ENCODE measurements around the gene NLGN4X. TPM values are rescaled to one million over a fixed set of nuclear protein-coding genes. Genes with fewer than 3 reads are reported as not detected.

The NLGN4X gene
- polyA plus RNA-seq, 1 of the 3 experiments (the other 2 are of a cell fraction), result 0.05 TPM

DNA sequence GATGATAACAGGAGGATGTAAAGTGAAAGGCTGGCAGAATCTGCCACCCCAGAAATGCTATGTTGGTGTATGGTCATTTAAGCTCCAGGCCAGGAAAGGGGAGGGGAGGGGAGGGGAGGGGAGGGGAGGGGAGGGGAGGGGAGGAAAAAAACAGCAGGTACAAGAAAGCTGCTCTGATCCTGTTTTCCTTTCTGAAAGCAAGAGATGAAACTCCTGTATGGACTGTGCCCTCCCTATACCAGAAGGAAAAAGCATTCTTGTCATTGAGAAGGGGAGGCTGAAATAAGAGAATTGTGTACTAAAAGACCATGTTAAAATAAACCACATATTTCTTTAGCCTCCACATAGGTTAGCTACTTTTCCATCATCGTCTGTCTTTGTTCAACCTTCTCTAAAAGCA is 179.5 kb downstream of the NLGN4X start:
- ChIA-PET POLR2A (no interaction called here), CTCF (interaction anchor here (0.9 kb wide), 1 partner anchor 552 kb away, joined by 3 read pairs; no protein-coding TSS in a partner anchor)
- no peak overlapping the region for H3K27ac ChIP-seq (ENCODE audit: low read depth in 2 of 2, low read length in 1 of 2)
- peaks cover 0 to 12% of the 10 kb centered on the region in 2 experiments; a peak in 1 of 4 replicates for H3K4me1 ChIP-seq (ENCODE audit: control insufficient read depth in 1 of 2, insufficient read depth in 2 of 2, low read depth in 1 of 2, low read length in 1 of 2)
- H4K20me1 ChIP-seq (ENCODE audit: insufficient read depth), result no peaks in the 10 kb centered on the region
- H3K36me3 ChIP-seq (replicated peaks in 1 of 2; ENCODE audit: control insufficient read depth in 1 of 2, insufficient read depth in 2 of 2, low read length in 1 of 2), result no peaks in the 10 kb centered on the region
- no peaks in the 10 kb centered on the region for H3F3A ChIP-seq (replicated peaks; ENCODE audit: insufficient read depth)
- 50% methylated on average over 1 of the region's 1 CpG for WGBS (ENCODE audit: low lambda C conversion rate)
- no peaks in the 10 kb centered on the region for H3K9me3 ChIP-seq
- H3K4me3 ChIP-seq (ENCODE audit: low read depth in 2 of 2, low read length in 1 of 2), result no peak overlapping the region
- H3K9ac ChIP-seq, result no peak overlapping the region
- DNase-seq, result no peak
- no peaks in the 10 kb centered on the region for H3K9me2 ChIP-seq
- H2AFZ ChIP-seq (ENCODE audit: low read depth), result no peak overlapping the region
- H3K27me3 ChIP-seq (ENCODE audit: insufficient read depth), result no peaks in the 10 kb centered on the region
- TF ChIP-seq, protein P1, sequence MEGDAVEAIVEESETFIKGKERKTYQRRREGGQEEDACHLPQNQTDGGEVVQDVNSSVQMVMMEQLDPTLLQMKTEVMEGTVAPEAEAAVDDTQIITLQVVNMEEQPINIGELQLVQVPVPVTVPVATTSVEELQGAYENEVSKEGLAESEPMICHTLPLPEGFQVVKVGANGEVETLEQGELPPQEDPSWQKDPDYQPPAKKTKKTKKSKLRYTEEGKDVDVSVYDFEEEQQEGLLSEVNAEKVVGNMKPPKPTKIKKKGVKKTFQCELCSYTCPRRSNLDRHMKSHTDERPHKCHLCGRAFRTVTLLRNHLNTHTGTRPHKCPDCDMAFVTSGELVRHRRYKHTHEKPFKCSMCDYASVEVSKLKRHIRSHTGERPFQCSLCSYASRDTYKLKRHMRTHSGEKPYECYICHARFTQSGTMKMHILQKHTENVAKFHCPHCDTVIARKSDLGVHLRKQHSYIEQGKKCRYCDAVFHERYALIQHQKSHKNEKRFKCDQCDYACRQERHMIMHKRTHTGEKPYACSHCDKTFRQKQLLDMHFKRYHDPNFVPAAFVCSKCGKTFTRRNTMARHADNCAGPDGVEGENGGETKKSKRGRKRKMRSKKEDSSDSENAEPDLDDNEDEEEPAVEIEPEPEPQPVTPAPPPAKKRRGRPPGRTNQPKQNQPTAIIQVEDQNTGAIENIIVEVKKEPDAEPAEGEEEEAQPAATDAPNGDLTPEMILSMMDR (IDR thresholded peaks at IDR 0.05), result no peak
- TF ChIP-seq GATA2 (CRISPR knock-in tag; IDR thresholded peaks at IDR 0.05) (no peak), FOSL2 (IDR thresholded peaks at IDR 0.05; ENCODE audit: borderline replicate concordance, low read depth) (no peak), FOXJ3 (CRISPR knock-in tag; IDR thresholded peaks at IDR 0.05) (no peak), RCOR1 (IDR thresholded peaks at IDR 0.05; ENCODE audit: low read length) (no peak), NFIC (IDR thresholded peaks at IDR 0.05; ENCODE audit: borderline replicate concordance) (no peak), EZH2phosphoT487 (IDR thresholded peaks at IDR 0.05; ENCODE audit: borderline replicate concordance, low read depth) (no peak), CHD2 (IDR thresholded peaks at IDR 0.05; ENCODE audit: low read length, partially characterized antibody) (no peak), GABPA (IDR thresholded peaks at IDR 0.05; ENCODE audit: low read depth) (no peak), TAF1 (IDR thresholded peaks at IDR 0.05; ENCODE audit: borderline replicate concordance, low read depth, low read length) (no peak)
- TF ChIP-seq, protein P2, sequence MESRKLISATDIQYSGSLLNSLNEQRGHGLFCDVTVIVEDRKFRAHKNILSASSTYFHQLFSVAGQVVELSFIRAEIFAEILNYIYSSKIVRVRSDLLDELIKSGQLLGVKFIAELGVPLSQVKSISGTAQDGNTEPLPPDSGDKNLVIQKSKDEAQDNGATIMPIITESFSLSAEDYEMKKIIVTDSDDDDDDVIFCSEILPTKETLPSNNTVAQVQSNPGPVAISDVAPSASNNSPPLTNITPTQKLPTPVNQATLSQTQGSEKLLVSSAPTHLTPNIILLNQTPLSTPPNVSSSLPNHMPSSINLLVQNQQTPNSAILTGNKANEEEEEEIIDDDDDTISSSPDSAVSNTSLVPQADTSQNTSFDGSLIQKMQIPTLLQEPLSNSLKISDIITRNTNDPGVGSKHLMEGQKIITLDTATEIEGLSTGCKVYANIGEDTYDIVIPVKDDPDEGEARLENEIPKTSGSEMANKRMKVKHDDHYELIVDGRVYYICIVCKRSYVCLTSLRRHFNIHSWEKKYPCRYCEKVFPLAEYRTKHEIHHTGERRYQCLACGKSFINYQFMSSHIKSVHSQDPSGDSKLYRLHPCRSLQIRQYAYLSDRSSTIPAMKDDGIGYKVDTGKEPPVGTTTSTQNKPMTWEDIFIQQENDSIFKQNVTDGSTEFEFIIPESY (IDR thresholded peaks at IDR 0.05; ENCODE audit: borderline replicate concordance, low read depth), result no peak
- TF ChIP-seq, protein P3, sequence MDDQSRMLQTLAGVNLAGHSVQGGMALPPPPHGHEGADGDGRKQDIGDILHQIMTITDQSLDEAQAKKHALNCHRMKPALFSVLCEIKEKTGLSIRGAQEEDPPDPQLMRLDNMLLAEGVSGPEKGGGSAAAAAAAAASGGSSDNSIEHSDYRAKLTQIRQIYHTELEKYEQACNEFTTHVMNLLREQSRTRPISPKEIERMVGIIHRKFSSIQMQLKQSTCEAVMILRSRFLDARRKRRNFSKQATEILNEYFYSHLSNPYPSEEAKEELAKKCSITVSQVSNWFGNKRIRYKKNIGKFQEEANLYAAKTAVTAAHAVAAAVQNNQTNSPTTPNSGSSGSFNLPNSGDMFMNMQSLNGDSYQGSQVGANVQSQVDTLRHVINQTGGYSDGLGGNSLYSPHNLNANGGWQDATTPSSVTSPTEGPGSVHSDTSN (IDR thresholded peaks at IDR 0.05), result no peak
- no peaks in the 10 kb centered on the region for H3K79me2 ChIP-seq (ENCODE audit: insufficient read depth)
- H3K4me2 ChIP-seq, result no peak overlapping the region

DNA sequence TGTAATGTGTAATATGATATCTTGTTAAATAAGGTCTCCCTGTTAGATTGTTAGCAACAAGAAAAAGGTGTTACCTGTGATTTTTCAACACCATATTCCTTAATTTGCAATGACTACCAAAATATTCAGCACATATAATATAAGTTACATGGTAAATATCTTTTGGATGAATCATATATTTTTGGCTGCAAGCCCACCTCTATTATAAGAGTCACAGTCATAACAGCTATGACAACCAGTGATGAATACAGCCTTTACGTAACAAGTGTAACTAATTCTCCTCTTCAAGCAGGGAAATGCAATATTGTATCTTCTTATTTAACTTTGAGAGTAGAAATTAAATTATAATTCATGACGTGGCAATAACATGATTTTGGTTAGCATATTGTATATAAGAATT is 187.0 kb downstream of the NLGN4X start:
- Histone ChIP-seq H4K20me1 (ENCODE audit: insufficient read depth) (no peaks in the 10 kb centered on the region), H3K9me3 (no peaks in the 10 kb centered on the region), H3K9me2 (no peaks in the 10 kb centered on the region), H3K27me3 (ENCODE audit: insufficient read depth) (no peaks in the 10 kb centered on the region), H2AFZ (ENCODE audit: low read depth) (no peak overlapping the region), H3K36me3 (replicated peaks in 1 of 2; ENCODE audit: control insufficient read depth in 1 of 2, insufficient read depth in 2 of 2, low read length in 1 of 2) (no peaks in the 10 kb centered on the region), H3K4me3 (ENCODE audit: low read depth in 2 of 2, low read length in 1 of 2) (no peak overlapping the region), H3K79me2 (ENCODE audit: insufficient read depth) (no peaks in the 10 kb centered on the region), H3K4me1 (ENCODE audit: control insufficient read depth in 1 of 2, insufficient read depth in 2 of 2, low read depth in 1 of 2, low read length in 1 of 2) (no peaks in the 10 kb centered on the region), H3K4me2 (no peak overlapping the region), H3F3A (replicated peaks; ENCODE audit: insufficient read depth) (no peaks in the 10 kb centered on the region), H3K27ac (ENCODE audit: low read depth in 2 of 2, low read length in 1 of 2) (no peak overlapping the region), H3K9ac (no peak overlapping the region)
- ChIA-PET CTCF (no interaction called here), POLR2A (no interaction called here)
- DNase-seq, result no peak
- WGBS (ENCODE audit: low lambda C conversion rate), result 7% methylated on average over 2 of the region's 2 CpGs
- TF ChIP-seq EZH2phosphoT487 (IDR thresholded peaks at IDR 0.05; ENCODE audit: borderline replicate concordance, low read depth) (no peak), RAD21 (IDR thresholded peaks at IDR 0.05; ENCODE audit: low read length) (no peak), TCF12 (IDR thresholded peaks at IDR 0.05) (no peak), SIN3A (IDR thresholded peaks at IDR 0.05; ENCODE audit: borderline replicate concordance, low read depth, low read length) (no peak)
- TF ChIP-seq, protein P4, sequence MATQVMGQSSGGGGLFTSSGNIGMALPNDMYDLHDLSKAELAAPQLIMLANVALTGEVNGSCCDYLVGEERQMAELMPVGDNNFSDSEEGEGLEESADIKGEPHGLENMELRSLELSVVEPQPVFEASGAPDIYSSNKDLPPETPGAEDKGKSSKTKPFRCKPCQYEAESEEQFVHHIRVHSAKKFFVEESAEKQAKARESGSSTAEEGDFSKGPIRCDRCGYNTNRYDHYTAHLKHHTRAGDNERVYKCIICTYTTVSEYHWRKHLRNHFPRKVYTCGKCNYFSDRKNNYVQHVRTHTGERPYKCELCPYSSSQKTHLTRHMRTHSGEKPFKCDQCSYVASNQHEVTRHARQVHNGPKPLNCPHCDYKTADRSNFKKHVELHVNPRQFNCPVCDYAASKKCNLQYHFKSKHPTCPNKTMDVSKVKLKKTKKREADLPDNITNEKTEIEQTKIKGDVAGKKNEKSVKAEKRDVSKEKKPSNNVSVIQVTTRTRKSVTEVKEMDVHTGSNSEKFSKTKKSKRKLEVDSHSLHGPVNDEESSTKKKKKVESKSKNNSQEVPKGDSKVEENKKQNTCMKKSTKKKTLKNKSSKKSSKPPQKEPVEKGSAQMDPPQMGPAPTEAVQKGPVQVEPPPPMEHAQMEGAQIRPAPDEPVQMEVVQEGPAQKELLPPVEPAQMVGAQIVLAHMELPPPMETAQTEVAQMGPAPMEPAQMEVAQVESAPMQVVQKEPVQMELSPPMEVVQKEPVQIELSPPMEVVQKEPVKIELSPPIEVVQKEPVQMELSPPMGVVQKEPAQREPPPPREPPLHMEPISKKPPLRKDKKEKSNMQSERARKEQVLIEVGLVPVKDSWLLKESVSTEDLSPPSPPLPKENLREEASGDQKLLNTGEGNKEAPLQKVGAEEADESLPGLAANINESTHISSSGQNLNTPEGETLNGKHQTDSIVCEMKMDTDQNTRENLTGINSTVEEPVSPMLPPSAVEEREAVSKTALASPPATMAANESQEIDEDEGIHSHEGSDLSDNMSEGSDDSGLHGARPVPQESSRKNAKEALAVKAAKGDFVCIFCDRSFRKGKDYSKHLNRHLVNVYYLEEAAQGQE (IDR thresholded peaks at IDR 0.05; ENCODE audit: low read depth, low read length), result no peak
- TF ChIP-seq, protein P5, sequence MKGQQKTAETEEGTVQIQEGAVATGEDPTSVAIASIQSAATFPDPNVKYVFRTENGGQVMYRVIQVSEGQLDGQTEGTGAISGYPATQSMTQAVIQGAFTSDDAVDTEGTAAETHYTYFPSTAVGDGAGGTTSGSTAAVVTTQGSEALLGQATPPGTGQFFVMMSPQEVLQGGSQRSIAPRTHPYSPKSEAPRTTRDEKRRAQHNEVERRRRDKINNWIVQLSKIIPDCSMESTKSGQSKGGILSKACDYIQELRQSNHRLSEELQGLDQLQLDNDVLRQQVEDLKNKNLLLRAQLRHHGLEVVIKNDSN (IDR thresholded peaks at IDR 0.05; ENCODE audit: borderline replicate concordance, low read depth), result no peak
- TF ChIP-seq, protein P6, sequence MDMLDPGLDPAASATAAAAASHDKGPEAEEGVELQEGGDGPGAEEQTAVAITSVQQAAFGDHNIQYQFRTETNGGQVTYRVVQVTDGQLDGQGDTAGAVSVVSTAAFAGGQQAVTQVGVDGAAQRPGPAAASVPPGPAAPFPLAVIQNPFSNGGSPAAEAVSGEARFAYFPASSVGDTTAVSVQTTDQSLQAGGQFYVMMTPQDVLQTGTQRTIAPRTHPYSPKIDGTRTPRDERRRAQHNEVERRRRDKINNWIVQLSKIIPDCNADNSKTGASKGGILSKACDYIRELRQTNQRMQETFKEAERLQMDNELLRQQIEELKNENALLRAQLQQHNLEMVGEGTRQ (IDR thresholded peaks at IDR 0.05; ENCODE audit: borderline replicate concordance, low read depth, low read length), result no peak

All from SK-N-SH (cell line).